ENCODE results near the gene C22orf39. TPM values are rescaled to one million over a fixed set of nuclear protein-coding genes. Genes with fewer than 3 reads are reported as not detected.
"Not testable (repeated sequence)": the region's sequence is repeated elsewhere in the genome, so short reads cannot be mapped to it uniquely, and the experiment has no call there.

The C22orf39 gene
- total RNA-seq, 4 donors from 2014 or later: 157 to 182 (median 178) TPM

- DNase-seq (peak; percentile 75), ATAC-seq (peak; percentile 83 to 86)
- Histone ChIP-seq H3K36me3 (peaks cover 0 to 15% of the 10 kb centered on the region in 2 donors), H3K4me3 (peak overlapping the region in 1 of 4 donors; percentile 10), H3K9me3 (no peaks in the 10 kb centered on the region), H3K27ac (peak overlapping the region; percentile 91 to 100 (median 96)), H3K27me3 (no peaks in the 10 kb centered on the region), H3K4me1 (peaks cover 80 to 90% of the 10 kb centered on the region in 2 donors)
- TF ChIP-seq POLR2A (IDR thresholded peaks at IDR 0.05) (peak; percentile 60 to 85), CTCF (IDR thresholded peaks at IDR 0.05 in 4 of 5, conservative IDR thresholded peaks at IDR 0.05 in 1 of 5) (no peak)
- intact Hi-C loops (cut with DNase I; ENCODE audit: low total_unique reads): no loop called here
- in situ Hi-C loops (cut with MboI; ENCODE audit: low sequenced_read_pairs in 4 of 4): loop anchor here in 2 of 4 donors (10.0 kb wide), 2 partner anchors 147 to 157 kb away; partner anchors contain the start of gene CLTCL1 (in 1 of the 2)
These were observed 5.3 kb downstream of the C22orf39 start for GRCh38 chr22:19442166-19442565.

DNA sequence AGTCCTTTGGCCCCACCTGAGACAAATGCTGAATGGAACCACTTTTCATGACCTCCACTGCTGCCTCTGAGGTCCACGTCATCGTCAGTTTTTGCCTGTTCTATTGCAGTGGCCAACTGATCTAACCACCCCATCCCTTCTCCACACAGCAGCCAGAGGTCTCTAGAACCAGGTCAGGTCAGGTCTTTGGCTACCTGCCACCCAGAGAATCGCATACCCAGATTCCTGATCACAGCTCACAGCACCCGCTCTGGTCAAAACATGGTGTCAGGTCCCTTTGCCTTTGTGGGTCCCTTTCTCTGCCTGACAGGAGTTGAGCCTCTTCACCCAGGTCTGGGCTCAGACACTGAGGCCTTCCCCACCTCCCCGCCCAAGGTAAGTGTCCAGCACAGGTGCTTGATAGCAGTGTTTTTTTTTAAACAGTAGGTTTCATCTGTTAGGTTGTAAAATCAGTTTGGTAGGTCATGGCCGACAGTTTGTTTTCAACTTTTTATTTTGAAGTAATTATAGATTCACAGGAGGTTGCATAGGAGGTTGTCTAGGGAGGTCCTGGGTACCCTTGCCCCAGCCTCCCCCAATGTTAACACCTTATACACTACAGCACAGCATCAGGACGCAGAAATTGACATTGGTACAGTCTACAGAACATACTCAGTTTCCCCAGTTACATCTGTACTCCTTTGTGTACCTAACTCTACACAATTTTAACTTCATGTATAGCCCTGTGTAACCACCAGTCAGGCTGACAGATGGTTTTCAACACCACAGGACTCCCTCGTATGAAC is 6.9 kb downstream of the C22orf39 start:
- peak; percentile 68 to 70 for ATAC-seq
- H3K27ac ChIP-seq: peak overlapping the region; percentile 91 to 100 (median 96)
- H3K4me3 ChIP-seq: peak overlapping the region in 2 of 4 donors; percentile 3 to 17
- in situ Hi-C loops (cut with MboI; ENCODE audit: low sequenced_read_pairs in 4 of 4): loop anchor here in 2 of 4 donors (10.0 kb wide), 2 partner anchors 146 to 156 kb away; partner anchors contain the start of gene CLTCL1 (in 1 of the 2)
- H3K4me1 ChIP-seq: peaks cover 66 to 79% of the 10 kb centered on the region in 2 donors
- no peaks in the 10 kb centered on the region for H3K9me3 ChIP-seq
- peak; percentile 79 to 89 for DNase-seq
- intact Hi-C loops (cut with DNase I; ENCODE audit: low total_unique reads): no loop called here
- TF ChIP-seq POLR2A (IDR thresholded peaks at IDR 0.05): peak in 1 of 2 donors; percentile 54
- no peak for TF ChIP-seq CTCF (IDR thresholded peaks at IDR 0.05 in 4 of 5, conservative IDR thresholded peaks at IDR 0.05 in 1 of 5)
- no peaks in the 10 kb centered on the region for H3K27me3 ChIP-seq
- H3K36me3 ChIP-seq: peaks cover 0 to 27% of the 10 kb centered on the region in 2 donors

DNA sequence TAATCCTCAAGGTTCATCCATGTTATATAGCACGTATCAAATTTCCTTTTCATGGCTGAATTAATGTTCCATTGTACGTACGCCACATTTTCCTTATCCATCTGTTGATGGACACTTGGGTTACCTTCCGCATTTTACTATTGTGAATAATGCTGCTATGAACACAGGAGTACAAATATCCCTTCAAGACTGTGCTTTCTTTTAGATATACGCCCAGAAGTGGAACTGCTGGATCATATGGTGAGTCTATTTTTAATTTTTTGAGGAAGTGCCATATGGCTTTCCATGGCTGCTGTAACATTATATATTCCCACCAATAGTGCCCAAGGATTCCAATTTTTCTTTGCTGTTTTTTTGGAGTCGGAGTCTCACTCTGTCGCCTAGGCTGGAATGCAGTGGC is 9.2 kb downstream of the C22orf39 start:
- intact Hi-C loops (cut with DNase I; ENCODE audit: low total_unique reads) (no loop called here), in situ Hi-C loops (cut with MboI; ENCODE audit: low sequenced_read_pairs in 4 of 4) (no loop called here)
- Histone ChIP-seq H3K27ac (peak overlapping the region; percentile 91 to 100 (median 96)), H3K36me3 (peaks cover 0 to 28% of the 10 kb centered on the region in 2 donors), H3K9me3 (no peaks in the 10 kb centered on the region), H3K4me1 (peaks cover 56 to 60% of the 10 kb centered on the region in 2 donors), H3K27me3 (no peaks in the 10 kb centered on the region), H3K4me3 (no peak overlapping the region)
- ATAC-seq (peak in 1 of 2 donors; percentile 11), DNase-seq (no peak)
- TF ChIP-seq CTCF (IDR thresholded peaks at IDR 0.05 in 4 of 5, conservative IDR thresholded peaks at IDR 0.05 in 1 of 5): no peak
- peak in 1 of 2 donors; percentile 7 for TF ChIP-seq POLR2A (IDR thresholded peaks at IDR 0.05)

DNA sequence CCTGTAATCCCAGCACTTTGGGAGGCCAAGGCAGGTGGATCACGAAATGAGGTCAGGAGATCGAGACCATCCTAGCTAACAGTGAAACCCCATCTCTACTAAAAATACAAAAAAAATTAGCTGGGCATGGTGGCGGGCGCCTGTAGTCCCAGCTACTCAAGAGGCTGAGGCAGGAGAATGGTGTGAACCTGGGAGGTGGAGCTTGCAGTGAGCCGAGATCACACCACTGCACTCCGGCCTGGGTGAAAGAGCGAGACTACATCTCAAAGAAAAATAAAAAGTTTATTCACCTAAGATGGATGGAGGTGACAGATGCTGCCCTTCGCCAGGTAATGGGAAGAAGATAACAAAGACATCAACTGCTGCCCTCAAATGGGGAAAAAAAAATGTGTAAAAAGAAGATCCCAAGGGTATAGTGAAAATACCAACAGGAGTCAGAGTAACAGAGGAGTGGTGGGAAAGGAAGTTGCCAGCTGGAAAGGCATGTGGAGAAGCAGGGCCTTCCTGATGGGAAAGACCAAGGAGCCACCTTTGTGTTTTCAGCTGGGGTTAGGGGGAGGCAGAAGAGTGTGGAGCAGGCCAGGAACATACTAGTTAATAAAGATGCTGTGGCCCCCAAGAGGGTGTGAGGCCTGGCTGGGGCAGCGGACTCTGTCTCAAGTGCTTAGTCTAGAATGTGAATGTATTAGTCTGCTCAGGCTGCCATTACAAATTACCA is 10.9 kb downstream of the C22orf39 start:
- peak overlapping the region; percentile 91 to 100 (median 96) for H3K27ac ChIP-seq
- H3K9me3 ChIP-seq; ATAC-seq; in situ Hi-C loops (cut with MboI; ENCODE audit: low sequenced_read_pairs in 4 of 4); DNase-seq; H3K27me3 ChIP-seq; intact Hi-C loops (cut with DNase I; ENCODE audit: low total_unique reads); H3K4me3 ChIP-seq: not testable (repeated sequence)
- peaks cover 44 to 47% of the 10 kb centered on the region in 2 donors for H3K4me1 ChIP-seq
- H3K36me3 ChIP-seq: peaks cover 0 to 26% of the 10 kb centered on the region in 2 donors
